Iris pigment epithelial cell (primary cell): ENCODE data around the gene PRSS50.

Source experiments
- DNase-seq: peaks from one replicate; pipeline ENCODE4 v3.0.0-alpha.2; 2011; ENCODE audit warnings: low read depth

PRSS50 gene

GRCh38 chr3:46670000-46670890 lies 47.4 kb downstream of the PRSS50 start:
- no peak for DNase-seq

- DNase-seq, result no peak
These were observed 48.3 kb downstream of the PRSS50 start for GRCh38 chr3:46669191-46669999.

- no peak for DNase-seq
These were observed 49.1 kb downstream of the PRSS50 start for GRCh38 chr3:46668591-46668990.

GRCh38 chr3:46668116-46668515 lies 49.6 kb downstream of the PRSS50 start:
- no peak for DNase-seq

GRCh38 chr3:46667657-46668056 lies 50.0 kb downstream of the PRSS50 start:
- no peak for DNase-seq

GRCh38 chr3:46667061-46667621 lies 50.5 kb downstream of the PRSS50 start:
- no peak for DNase-seq

- DNase-seq, result no peak
These were observed 51.2 kb downstream of the PRSS50 start for GRCh38 chr3:46666453-46666845.

- no peak for DNase-seq
These were observed 51.8 kb downstream of the PRSS50 start for GRCh38 chr3:46665763-46666452.

- DNase-seq, result no peak
These were observed 52.5 kb downstream of the PRSS50 start for GRCh38 chr3:46664971-46665762.

- no peak for DNase-seq
These were observed 53.3 kb downstream of the PRSS50 start for GRCh38 chr3:46664188-46664970.

- DNase-seq, result peak; percentile 9
These were observed 54.0 kb downstream of the PRSS50 start for GRCh38 chr3:46663591-46664135.

- peak; percentile 33 for DNase-seq
These were observed 54.7 kb downstream of the PRSS50 start for GRCh38 chr3:46662771-46663551.
